CD8-positive, alpha-beta memory T cell (primary cell): Measurements from ENCODE around the gene RAB3IL1. TPM values are rescaled to one million over a fixed set of nuclear protein-coding genes. Genes with fewer than 3 reads are reported as not detected.

Experiments
- CTCF ChIA-PET: fragments of 350-600 bp; sonication (Branson Sonifier 250); formaldehyde crosslinking; loops from one replicate; lab custom pipeline; 2021; ENCODE audit warnings: antibody characterized with exemption; lab: Charles Lee
- POLR2A ChIA-PET: fragments of 350-600 bp; sonication (Branson Sonifier 250); formaldehyde crosslinking; loops from one replicate; lab custom pipeline; 2021; ENCODE audit warnings: antibody characterized with exemption; lab: Charles Lee
- DNase-seq, 5 donors: peaks; one replicate each; pipeline versions ENCODE4 v3.0.0 to v3.0.0-alpha.2; 2020 to 2022; ENCODE audit warnings: mixed read lengths in 1 of 5
- H3K27ac ChIP-seq: one replicate; pipeline ENCODE4 v1.7.0; 2013; ENCODE audit warnings: low read depth, mild to moderate bottlenecking, low read length, moderate library complexity
- H3K27me3 ChIP-seq: 2 replicates; pipeline ENCODE4 v1.7.0; 2013; ENCODE audit warnings: low read length, mild to moderate bottlenecking; ENCODE audit not compliant: insufficient read depth, poor library complexity, severe bottlenecking
- H3K36me3 ChIP-seq: 2 replicates; pipeline ENCODE4 v1.7.0; 2013; ENCODE audit warnings: mild to moderate bottlenecking, low read length, moderate library complexity; ENCODE audit not compliant: insufficient read depth
- H3K4me1 ChIP-seq: 2 replicates; pipeline ENCODE4 v1.7.0; 2013; ENCODE audit warnings: mild to moderate bottlenecking, low read length, moderate library complexity; ENCODE audit not compliant: insufficient read depth
- H3K4me3 ChIP-seq: 2 replicates; pipeline ENCODE4 v1.7.0; 2013; ENCODE audit warnings: mild to moderate bottlenecking, low read length
- H3K9me3 ChIP-seq: 2 replicates; pipeline ENCODE4 v1.7.0; 2013; ENCODE audit warnings: mild to moderate bottlenecking, low read length
- H3K27ac Mint-ChIP-seq, 8 donors: one replicate each; pipeline ENCODE4 v1.8.0; 2020 to 2021; ENCODE audit warnings: mixed read lengths in 8 of 8, mild to moderate bottlenecking in 6 of 8, inconsistent platforms in 3 of 8, moderate library complexity in 3 of 8
- H3K27me3 Mint-ChIP-seq, 2 donors: one replicate each; pipeline ENCODE4 v1.8.0; 2020 to 2021; ENCODE audit warnings: mixed read lengths in 2 of 2, mild to moderate bottlenecking in 1 of 2, moderate library complexity in 1 of 2
- H3K36me3 Mint-ChIP-seq, 3 donors: one replicate each; pipeline ENCODE4 v1.8.0; 2020 to 2021; ENCODE audit warnings: mixed read lengths in 3 of 3, inconsistent platforms in 1 of 3, mild to moderate bottlenecking in 1 of 3
- H3K4me1 Mint-ChIP-seq, 3 donors: one replicate each; pipeline ENCODE4 v1.8.0; 2020 to 2021; ENCODE audit warnings: mixed read lengths in 3 of 3, inconsistent platforms in 1 of 3, mild to moderate bottlenecking in 1 of 3
- H3K4me3 Mint-ChIP-seq, 7 donors: one replicate each; pipeline ENCODE4 v1.8.0; 2020 to 2021; ENCODE audit warnings: mixed read lengths in 7 of 7, mild to moderate bottlenecking in 6 of 7, moderate library complexity in 4 of 7, inconsistent platforms in 2 of 7
- H3K9me3 Mint-ChIP-seq, 5 donors: one replicate each; pipeline ENCODE4 v1.8.0; 2020 to 2022; ENCODE audit warnings: mixed read lengths in 5 of 5, mild to moderate bottlenecking in 3 of 5, moderate library complexity in 2 of 5, inconsistent platforms in 1 of 5
- polyA plus RNA-seq: library from polyadenylated mRNA; unstranded; fragments of 300-500 nt; fragmentation: Illumina TruSeq; gene quantifications from one replicate; pipeline ENCODE4 v1.2.3, GENCODE V29; 2021
- total RNA-seq, 2 experiments: library from RNA; stranded (reverse); gene quantifications; one replicate each; pipeline ENCODE4 v1.2.3, GENCODE V29; 2021

The RAB3IL1 gene
- total and polyA plus RNA-seq, 3 experiments from 2014 or later: 0.28 to 0.53 TPM; not detected in 1

GRCh38 chr11:61869708-61870451 is 47.5 kb downstream of the RAB3IL1 start:
- POLR2A ChIA-PET: no interaction called here
- Mint-ChIP-seq H3K4me3 (no peak overlapping the region), H3K27ac (peak overlapping the region in 1 of 8 donors; percentile 75), H3K27me3 (peaks cover 1 to 9% of the 10 kb centered on the region in 2 donors), H3K4me1 (peaks cover 4 to 7% (median 7%) of the 10 kb centered on the region in 3 donors), H3K36me3 (no peaks in the 10 kb centered on the region), H3K9me3 (no peaks in the 10 kb centered on the region)
- Histone ChIP-seq H3K9me3 (no peaks in the 10 kb centered on the region), H3K27ac (peak overlapping the region; percentile 64), H3K4me3 (no peak overlapping the region), H3K27me3 (no peaks in the 10 kb centered on the region), H3K36me3 (no peaks in the 10 kb centered on the region), H3K4me1 (peaks cover 8% of the 10 kb centered on the region)
- CTCF ChIA-PET: interaction anchor here (1.0 to 2.3 kb wide), 7 partner anchors 11 to 441 kb away, joined by 3 to 11 read pairs (median 4); no protein-coding TSS in a partner anchor
- DNase-seq: no peak

DNA sequence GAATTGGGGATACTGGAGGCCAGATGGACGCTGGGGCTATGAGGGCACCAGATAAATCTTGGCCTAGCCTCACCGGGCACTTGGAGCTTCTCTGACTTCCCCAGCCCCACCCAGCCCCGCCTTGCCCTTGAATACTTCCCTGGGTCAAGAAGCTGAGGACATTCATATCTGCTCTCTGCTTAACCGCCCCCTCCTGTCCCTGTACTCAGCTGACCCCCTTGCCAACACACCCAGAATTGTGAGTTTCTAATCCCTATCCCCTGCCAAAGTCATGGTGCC is 48.0 kb downstream of the RAB3IL1 start:
- peaks cover 4 to 7% (median 7%) of the 10 kb centered on the region in 3 donors for H3K4me1 Mint-ChIP-seq
- H3K9me3 Mint-ChIP-seq: no peaks in the 10 kb centered on the region

GRCh38 chr11:61868571-61869428 is 48.6 kb downstream of the RAB3IL1 start:
- no peaks in the 10 kb centered on the region for H3K9me3 ChIP-seq
- POLR2A ChIA-PET: no interaction called here
- DNase-seq: no peak

More for the DNA sequence above, 48.0 kb downstream of the RAB3IL1 start:
- H3K36me3 ChIP-seq: no peaks in the 10 kb centered on the region
- no peak overlapping the region for H3K4me3 Mint-ChIP-seq
- H3K36me3 Mint-ChIP-seq: no peaks in the 10 kb centered on the region
- H3K27me3 Mint-ChIP-seq: peaks cover 1 to 9% of the 10 kb centered on the region in 2 donors
- no peak overlapping the region for H3K4me3 ChIP-seq
- peak overlapping the region; percentile 64 for H3K27ac ChIP-seq
- no peaks in the 10 kb centered on the region for H3K27me3 ChIP-seq
- CTCF ChIA-PET: interaction anchor here (1.0 to 2.3 kb wide), 4 partner anchors 12 to 441 kb away, joined by 3 to 11 read pairs (median 4); no protein-coding TSS in a partner anchor
- H3K9me3 ChIP-seq: no peaks in the 10 kb centered on the region
- H3K4me1 ChIP-seq: peaks cover 8% of the 10 kb centered on the region
- H3K27ac Mint-ChIP-seq: no peak overlapping the region
- POLR2A ChIA-PET: no interaction called here
- DNase-seq: no peak

GRCh38 chr11:61866958-61867343 is 50.4 kb downstream of the RAB3IL1 start:
- peaks cover 0 to 9% of the 10 kb centered on the region in 2 donors for H3K27me3 Mint-ChIP-seq
- POLR2A ChIA-PET: no interaction called here
- H3K27ac ChIP-seq: no peak overlapping the region

More at GRCh38 chr11:61868571-61869428, 48.6 kb downstream of the RAB3IL1 start:
- Mint-ChIP-seq H3K27me3 (peaks cover 1 to 9% of the 10 kb centered on the region in 2 donors), H3K9me3 (no peaks in the 10 kb centered on the region), H3K27ac (peak overlapping the region in 1 of 8 donors; percentile 65), H3K4me1 (peaks cover 4 to 7% (median 7%) of the 10 kb centered on the region in 3 donors), H3K36me3 (no peaks in the 10 kb centered on the region), H3K4me3 (no peak overlapping the region)
- no peaks in the 10 kb centered on the region for H3K36me3 ChIP-seq
- H3K27me3 ChIP-seq: no peaks in the 10 kb centered on the region
- CTCF ChIA-PET: interaction anchor here (1.0 kb wide), 1 partner anchor 442 kb away, joined by 3 read pairs; no protein-coding TSS in a partner anchor
- H3K4me3 ChIP-seq: no peak overlapping the region
- H3K27ac ChIP-seq: peak overlapping the region; percentile 64
- peaks cover 8% of the 10 kb centered on the region for H3K4me1 ChIP-seq

DNA sequence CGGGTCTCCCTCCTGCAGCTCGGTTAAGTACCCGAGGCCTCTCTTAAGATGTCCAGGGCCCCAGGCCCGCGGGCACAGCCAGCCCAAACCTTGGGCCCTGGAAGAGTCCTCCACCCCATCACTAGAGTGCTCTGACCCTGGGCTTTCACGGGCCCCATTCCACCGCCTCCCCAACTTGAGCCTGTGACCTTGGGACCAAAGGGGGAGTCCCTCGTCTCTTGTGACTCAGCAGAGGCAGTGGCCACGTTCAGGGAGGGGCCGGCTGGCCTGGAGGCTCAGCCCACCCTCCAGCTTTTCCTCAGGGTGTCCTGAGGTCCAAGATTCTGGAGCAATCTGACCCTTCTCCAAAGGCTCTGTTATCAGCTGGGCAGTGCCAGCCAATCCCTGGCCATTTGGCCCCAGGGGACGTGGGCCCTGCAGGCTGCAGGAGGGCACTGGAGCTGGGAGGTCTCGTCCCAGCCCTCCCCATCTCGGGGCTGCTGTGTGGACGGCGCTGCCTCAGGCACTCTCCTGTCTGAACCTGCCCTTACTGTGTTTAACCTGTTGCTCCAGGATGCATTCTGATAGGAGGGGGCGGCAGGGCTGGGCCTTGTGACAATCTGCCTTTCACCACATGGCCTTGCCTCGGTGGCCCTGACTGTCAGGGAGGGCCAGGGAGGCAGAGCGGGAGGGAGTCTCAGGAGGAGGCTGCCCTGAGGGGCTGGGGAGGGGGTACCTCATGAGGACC is 51.0 kb downstream of the RAB3IL1 start:
- DNase-seq: no peak
- Histone ChIP-seq H3K4me3 (no peak overlapping the region), H3K27ac (no peak overlapping the region), H3K36me3 (no peaks in the 10 kb centered on the region), H3K4me1 (peaks cover 7% of the 10 kb centered on the region), H3K9me3 (no peaks in the 10 kb centered on the region), H3K27me3 (no peaks in the 10 kb centered on the region)
- no peak overlapping the region for H3K27ac Mint-ChIP-seq
- H3K4me1 Mint-ChIP-seq: peaks cover 4 to 6% (median 6%) of the 10 kb centered on the region in 3 donors
- H3K9me3 Mint-ChIP-seq: no peaks in the 10 kb centered on the region
- H3K4me3 Mint-ChIP-seq: no peak overlapping the region
- H3K27me3 Mint-ChIP-seq: peaks cover 0 to 9% of the 10 kb centered on the region in 2 donors
- ChIA-PET CTCF (interaction anchor here (1.4 kb wide), 1 partner anchor 215 kb away, joined by 3 read pairs; no protein-coding TSS in a partner anchor), POLR2A (no interaction called here)
- H3K36me3 Mint-ChIP-seq: no peaks in the 10 kb centered on the region

More at GRCh38 chr11:61866958-61867343, 50.4 kb downstream of the RAB3IL1 start:
- no peaks in the 10 kb centered on the region for H3K36me3 Mint-ChIP-seq
- DNase-seq: no peak
- Histone ChIP-seq H3K4me1 (peaks cover 8% of the 10 kb centered on the region), H3K9me3 (no peaks in the 10 kb centered on the region), H3K4me3 (no peak overlapping the region), H3K36me3 (no peaks in the 10 kb centered on the region), H3K27me3 (no peaks in the 10 kb centered on the region)
- H3K9me3 Mint-ChIP-seq: no peaks in the 10 kb centered on the region
- H3K4me1 Mint-ChIP-seq: peaks cover 4 to 7% (median 7%) of the 10 kb centered on the region in 3 donors
- CTCF ChIA-PET: interaction anchor here (1.4 kb wide), 1 partner anchor 214 kb away, joined by 3 read pairs; no protein-coding TSS in a partner anchor
- no peak overlapping the region for H3K27ac Mint-ChIP-seq
- H3K4me3 Mint-ChIP-seq: no peak overlapping the region

DNA sequence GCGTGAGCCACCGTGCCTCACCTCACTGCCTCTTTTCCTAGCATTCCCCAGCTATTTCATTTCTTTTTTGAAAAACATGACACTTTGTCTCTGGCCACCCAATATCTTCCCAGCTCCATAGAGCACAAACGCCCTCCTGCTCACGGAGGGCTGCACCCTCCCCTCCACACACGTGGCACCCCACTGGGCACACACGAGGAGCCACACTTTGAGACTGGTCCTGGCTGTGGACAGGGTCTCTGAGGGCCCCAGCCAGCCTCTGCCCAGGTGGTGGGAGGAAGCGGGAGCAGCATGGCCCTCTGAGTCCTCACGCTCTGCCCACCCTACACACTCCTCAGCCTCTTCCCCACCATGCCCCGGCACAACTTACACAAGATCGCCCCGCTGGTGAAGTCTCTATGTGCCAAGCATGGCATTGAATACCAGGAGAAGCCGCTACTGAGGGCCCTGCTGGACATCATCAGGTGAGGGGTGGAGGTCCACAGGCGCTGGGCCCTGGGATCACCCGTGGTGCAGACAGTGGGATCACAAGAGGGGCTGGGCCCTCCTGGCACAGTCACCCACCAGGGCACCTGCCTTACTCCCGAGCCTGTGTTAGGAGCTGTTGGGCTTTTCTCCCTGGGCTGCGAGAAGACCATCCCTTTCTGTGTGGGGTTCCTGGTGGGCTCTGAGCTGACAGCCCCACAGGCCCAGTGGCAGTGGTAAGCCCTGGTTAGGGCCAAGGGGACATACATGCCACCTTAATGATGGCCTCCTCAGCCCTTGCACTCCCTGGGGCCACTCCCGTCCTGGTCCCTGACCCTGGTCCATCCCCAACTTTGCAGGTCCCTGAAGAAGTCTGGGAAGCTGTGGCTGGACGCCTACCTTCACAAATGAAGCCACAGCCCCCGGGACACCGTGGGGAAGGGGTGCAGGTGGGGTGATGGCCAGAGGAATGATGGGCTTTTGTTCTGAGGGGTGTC is 52.3 kb downstream of the RAB3IL1 start:
- CTCF ChIA-PET: no interaction called here
- no peak for DNase-seq
- H3K27me3 ChIP-seq: no peaks in the 10 kb centered on the region
- no peak overlapping the region for H3K4me3 ChIP-seq
- POLR2A ChIA-PET: no interaction called here
- Mint-ChIP-seq H3K4me1 (no peaks in the 10 kb centered on the region), H3K27me3 (no peaks in the 10 kb centered on the region), H3K36me3 (no peaks in the 10 kb centered on the region), H3K9me3 (no peaks in the 10 kb centered on the region), H3K4me3 (no peak overlapping the region), H3K27ac (no peak overlapping the region)
- no peaks in the 10 kb centered on the region for H3K9me3 ChIP-seq
- no peaks in the 10 kb centered on the region for H3K36me3 ChIP-seq
- no peak overlapping the region for H3K27ac ChIP-seq
- no peaks in the 10 kb centered on the region for H3K4me1 ChIP-seq

GRCh38 chr11:61863548-61864081 is 53.8 kb downstream of the RAB3IL1 start:
- no peak overlapping the region for H3K27ac Mint-ChIP-seq
- H3K4me3 Mint-ChIP-seq: no peak overlapping the region
- H3K9me3 ChIP-seq: no peaks in the 10 kb centered on the region
- DNase-seq: no peak
- H3K4me1 Mint-ChIP-seq: no peaks in the 10 kb centered on the region
- peaks cover 0 to 4% (median 0%) of the 10 kb centered on the region in 3 donors for H3K36me3 Mint-ChIP-seq
- no peaks in the 10 kb centered on the region for H3K27me3 ChIP-seq
- ChIA-PET CTCF (interaction anchor here (1.1 kb wide), 1 partner anchor 219 kb away, joined by 3 read pairs; no protein-coding TSS in a partner anchor), POLR2A (no interaction called here)
- H3K4me3 ChIP-seq: no peak overlapping the region
- H3K27ac ChIP-seq: no peak overlapping the region
- H3K9me3 Mint-ChIP-seq: no peaks in the 10 kb centered on the region
- H3K36me3 ChIP-seq: no peaks in the 10 kb centered on the region
- no peaks in the 10 kb centered on the region for H3K4me1 ChIP-seq
- no peaks in the 10 kb centered on the region for H3K27me3 Mint-ChIP-seq
